Muscle layer of colon (tissue), 2 donors: ENCODE measurements around the gene TOP3A.

Source experiments
- H3K27ac ChIP-seq: one replicate; pipeline ENCODE4 v1.7.0; 2013; ENCODE audit warnings: low read depth, mild to moderate bottlenecking, low read length, moderate library complexity
- H3K27me3 ChIP-seq, 2 donors: one replicate each; pipeline ENCODE4 v1.7.0; 2013; ENCODE audit warnings: low read length in 2 of 2, mild to moderate bottlenecking in 2 of 2; ENCODE audit not compliant: insufficient read depth in 2 of 2, control insufficient read depth in 1 of 2
- H3K36me3 ChIP-seq: one replicate; pipeline ENCODE4 v1.7.0; 2013; ENCODE audit warnings: mild to moderate bottlenecking, low read length; ENCODE audit not compliant: insufficient read depth
- H3K4me1 ChIP-seq: one replicate; pipeline ENCODE4 v1.7.0; 2013; ENCODE audit warnings: mild to moderate bottlenecking, low read length; ENCODE audit not compliant: insufficient read depth
- H3K4me3 ChIP-seq, 2 donors: one replicate each; pipeline ENCODE4 v1.7.0; 2013; ENCODE audit warnings: low read length in 2 of 2, low read depth in 1 of 2, mild to moderate bottlenecking in 1 of 2, moderate library complexity in 1 of 2
- H3K9ac ChIP-seq: one replicate; pipeline ENCODE4 v1.7.0; 2013; ENCODE audit warnings: low read length
- H3K9me3 ChIP-seq: one replicate; pipeline ENCODE4 v1.7.0; 2013; ENCODE audit warnings: mild to moderate bottlenecking, low read length
- donor health status: abdominal sarcoma.
- donor health status: Adenocarcinoma of cecum.

The TOP3A gene

GRCh38 chr17:18267927-18268711, 46.7 kb downstream of the TOP3A start:
- Histone ChIP-seq H3K27me3 (no peaks in the 10 kb centered on the region), H3K36me3 (peaks cover 24% of the 10 kb centered on the region), H3K9ac (no peak overlapping the region), H3K9me3 (no peaks in the 10 kb centered on the region), H3K4me3 (no peak overlapping the region), H3K4me1 (no peaks in the 10 kb centered on the region), H3K27ac (no peak overlapping the region)

DNA sequence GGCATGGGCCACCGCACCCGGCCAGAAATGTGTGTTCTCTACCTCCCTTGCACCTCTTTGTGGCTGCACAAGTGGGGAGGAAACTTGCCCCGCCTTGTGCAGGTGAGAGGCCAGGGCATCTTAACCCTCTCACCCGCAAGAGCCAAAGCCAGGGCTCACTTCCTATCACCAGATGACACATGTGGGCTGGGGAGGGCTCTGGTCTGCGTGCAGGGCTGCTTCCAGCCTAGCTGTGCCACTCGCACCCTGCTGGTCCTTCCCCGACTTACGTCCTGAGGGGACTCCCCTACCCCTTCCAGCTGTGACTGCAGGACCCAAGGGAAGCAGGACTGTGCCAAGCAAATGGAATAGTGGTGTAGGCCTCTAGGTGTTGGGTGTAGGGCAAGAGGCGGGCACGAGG, 47.4 kb downstream of the TOP3A start:
- Histone ChIP-seq H3K36me3 (peaks cover 28% of the 10 kb centered on the region), H3K27me3 (no peaks in the 10 kb centered on the region), H3K27ac (no peak overlapping the region), H3K9ac (no peak overlapping the region), H3K4me1 (peaks cover 2% of the 10 kb centered on the region), H3K9me3 (no peaks in the 10 kb centered on the region), H3K4me3 (no peak overlapping the region)

DNA sequence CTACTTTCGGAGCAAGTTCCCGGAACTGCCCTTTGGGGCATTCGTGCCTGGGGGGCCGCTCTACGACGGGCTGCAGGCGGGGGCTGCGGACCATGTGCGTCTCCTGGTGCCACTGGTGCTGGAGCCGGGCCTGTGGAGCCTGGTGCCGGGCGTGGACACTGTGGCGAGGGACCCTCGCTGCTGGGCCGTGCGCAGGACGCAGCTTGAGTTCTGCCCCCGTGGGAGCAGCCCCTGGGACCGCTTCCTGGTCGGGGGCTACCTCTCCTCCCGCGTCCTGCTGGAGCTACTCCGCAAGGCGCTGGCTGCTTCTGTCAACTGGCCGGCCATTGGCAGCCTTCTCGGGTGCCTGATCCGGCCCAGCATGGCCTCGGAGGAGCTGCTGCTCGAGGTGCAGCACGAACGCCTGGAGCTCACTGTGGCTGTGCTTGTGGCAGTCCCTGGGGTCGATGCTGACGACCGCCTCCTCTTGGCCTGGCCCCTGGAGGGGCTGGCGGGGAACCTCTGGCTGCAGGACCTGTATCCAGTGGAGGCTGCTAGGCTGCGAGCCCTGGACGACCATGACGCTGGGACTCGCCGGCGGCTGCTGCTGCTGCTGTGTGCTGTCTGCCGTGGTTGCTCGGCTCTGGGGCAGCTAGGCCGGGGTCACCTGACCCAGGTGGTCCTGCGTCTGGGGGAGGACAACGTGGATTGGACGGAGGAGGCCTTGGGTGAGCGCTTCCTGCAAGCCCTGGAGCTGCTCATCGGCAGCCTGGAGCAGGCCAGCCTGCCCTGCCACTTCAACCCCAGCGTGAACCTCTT, 50.7 kb downstream of the TOP3A start:
- Histone ChIP-seq H3K4me1 (peaks cover 22% of the 10 kb centered on the region), H3K9ac (no peak overlapping the region), H3K9me3 (no peaks in the 10 kb centered on the region)

DNA sequence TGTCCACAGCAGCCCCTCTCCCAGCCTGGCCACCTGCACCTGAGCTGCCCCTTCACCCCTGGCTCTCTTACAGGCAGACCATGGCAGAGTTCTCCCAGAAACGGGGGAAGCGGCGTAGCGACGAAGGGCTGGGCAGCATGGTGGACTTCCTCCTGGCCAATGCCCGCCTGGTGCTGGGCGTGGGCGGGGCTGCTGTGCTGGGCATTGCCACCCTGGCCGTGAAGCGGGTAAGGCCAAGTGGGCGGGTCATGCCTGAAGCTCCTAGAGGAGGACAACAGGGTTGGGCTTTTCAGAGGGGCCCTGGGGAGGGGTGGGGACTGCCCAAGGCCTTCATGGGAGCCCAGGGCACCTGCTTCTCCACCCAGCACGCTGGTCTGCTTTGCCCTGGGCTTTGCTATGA, 52.2 kb downstream of the TOP3A start:
- no peaks in the 10 kb centered on the region for H3K9me3 ChIP-seq
- peaks cover 28% of the 10 kb centered on the region for H3K36me3 ChIP-seq
- H3K4me1 ChIP-seq = peaks cover 23% of the 10 kb centered on the region
- H3K4me3 ChIP-seq = no peak overlapping the region
- no peak overlapping the region for H3K9ac ChIP-seq
- H3K27me3 ChIP-seq = no peaks in the 10 kb centered on the region
- no peak overlapping the region for H3K27ac ChIP-seq

More for the DNA sequence above, 50.7 kb downstream of the TOP3A start:
- Histone ChIP-seq H3K36me3 (peaks cover 28% of the 10 kb centered on the region), H3K4me3 (no peak overlapping the region), H3K27me3 (no peaks in the 10 kb centered on the region), H3K27ac (no peak overlapping the region)

- Histone ChIP-seq H3K4me3 (peak overlapping the region in 1 of 2 donors; percentile 91), H3K9me3 (no peaks in the 10 kb centered on the region), H3K27me3 (no peaks in the 10 kb centered on the region), H3K36me3 (peaks cover 28% of the 10 kb centered on the region), H3K4me1 (peaks cover 28% of the 10 kb centered on the region), H3K9ac (peak overlapping the region; percentile 95), H3K27ac (no peak overlapping the region)
Measured at GRCh38 chr17:18262111-18262510, 52.7 kb downstream of the TOP3A start.

DNA sequence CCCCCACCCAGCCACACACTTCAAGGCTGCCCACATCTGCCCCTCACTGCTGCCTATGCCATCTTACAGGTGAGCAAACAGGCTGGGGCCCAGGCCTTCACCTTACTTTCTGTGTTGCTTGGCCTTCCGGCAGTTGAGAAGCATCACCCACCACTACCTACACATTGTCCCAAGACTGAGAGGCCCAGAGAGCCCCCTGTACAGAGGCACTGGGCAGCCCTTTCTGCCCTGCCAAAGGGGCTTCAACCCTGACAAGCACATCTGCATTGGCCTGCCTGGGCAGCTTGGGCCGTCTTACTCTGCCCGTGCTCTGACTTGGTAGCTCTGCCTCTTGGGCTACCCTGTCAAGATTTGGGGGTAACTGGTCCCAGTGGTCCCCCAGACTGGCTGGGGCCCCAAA, 53.1 kb downstream of the TOP3A start:
- Histone ChIP-seq H3K9ac (peak overlapping the region; percentile 95), H3K4me3 (peak overlapping the region; percentile 77 to 91), H3K9me3 (no peaks in the 10 kb centered on the region), H3K36me3 (peaks cover 29% of the 10 kb centered on the region), H3K27me3 (no peaks in the 10 kb centered on the region), H3K27ac (peak overlapping the region; percentile 84), H3K4me1 (peaks cover 32% of the 10 kb centered on the region)

- Histone ChIP-seq H3K9ac (peak overlapping the region; percentile 95), H3K27me3 (no peaks in the 10 kb centered on the region), H3K27ac (peak overlapping the region; percentile 84), H3K9me3 (no peaks in the 10 kb centered on the region), H3K4me3 (peak overlapping the region; percentile 77 to 91), H3K4me1 (peaks cover 36% of the 10 kb centered on the region), H3K36me3 (peaks cover 35% of the 10 kb centered on the region)
Measured at GRCh38 chr17:18261146-18261515, 53.7 kb downstream of the TOP3A start.

DNA sequence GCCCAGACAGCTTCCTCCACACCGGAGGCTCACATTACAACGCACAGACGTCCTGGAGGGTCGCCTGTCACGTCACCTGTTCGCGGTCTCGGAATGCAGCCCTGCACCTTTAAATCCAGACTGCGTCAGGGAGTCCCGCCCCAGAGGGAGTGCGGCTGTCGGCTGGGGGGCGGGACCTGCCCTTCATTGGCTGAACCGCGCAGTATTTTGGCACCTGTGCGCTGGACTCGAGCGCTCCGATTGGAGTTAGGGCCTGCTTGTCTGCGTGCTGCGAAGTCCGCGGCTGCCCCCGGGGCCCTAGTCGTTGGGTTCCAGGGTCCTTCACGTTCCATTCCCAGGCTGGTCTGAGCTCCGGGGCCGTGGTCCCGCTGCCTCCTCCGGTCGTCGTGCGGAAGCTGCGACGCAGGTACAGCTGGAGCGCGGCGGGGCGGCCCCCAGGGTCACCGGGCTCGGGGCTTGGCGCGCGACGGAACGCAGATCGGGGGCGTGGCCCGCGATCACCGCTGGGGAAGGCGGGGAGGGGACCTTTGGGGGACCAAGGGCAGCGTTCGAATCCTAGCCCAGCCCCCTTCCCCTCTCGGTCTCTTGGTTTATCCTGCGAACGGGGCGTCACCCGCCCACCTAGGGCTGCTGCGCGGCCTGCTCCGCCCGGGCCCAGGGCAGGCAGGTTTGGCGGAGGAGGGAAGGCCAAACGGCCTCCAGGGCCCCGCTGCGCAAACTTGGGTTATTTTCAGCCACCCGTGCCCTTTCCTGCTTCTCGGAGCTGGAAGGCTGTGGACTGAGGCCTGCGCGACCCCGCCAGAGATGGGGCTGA, 54.3 kb downstream of the TOP3A start, which contains the start of gene MIEF2:
Gene MIEF2 (plus strand): TSS at position 331 of the 814 bp plus-strand sequence. CDS start 2,059 bp downstream, outside the sequence.
- Histone ChIP-seq H3K36me3 (peaks cover 37% of the 10 kb centered on the region), H3K4me1 (peaks cover 36% of the 10 kb centered on the region), H3K9me3 (no peaks in the 10 kb centered on the region), H3K4me3 (peak within 1 kb of the TSS; percentile 77 to 91), H3K27me3 (no peaks in the 10 kb centered on the region), H3K9ac (peak within 1 kb of the TSS; percentile 95), H3K27ac (peak within 1 kb of the TSS; percentile 84)

- peak overlapping the region; percentile 84 for H3K27ac ChIP-seq
- no peaks in the 10 kb centered on the region for H3K27me3 ChIP-seq
- H3K9ac ChIP-seq = peak overlapping the region; percentile 21
- H3K9me3 ChIP-seq = no peaks in the 10 kb centered on the region
- peaks cover 37% of the 10 kb centered on the region for H3K36me3 ChIP-seq
- H3K4me3 ChIP-seq = peak overlapping the region in 1 of 2 donors; percentile 91
- H3K4me1 ChIP-seq = peaks cover 36% of the 10 kb centered on the region
Measured at GRCh38 chr17:18259621-18260331, 55.0 kb downstream of the TOP3A start.

DNA sequence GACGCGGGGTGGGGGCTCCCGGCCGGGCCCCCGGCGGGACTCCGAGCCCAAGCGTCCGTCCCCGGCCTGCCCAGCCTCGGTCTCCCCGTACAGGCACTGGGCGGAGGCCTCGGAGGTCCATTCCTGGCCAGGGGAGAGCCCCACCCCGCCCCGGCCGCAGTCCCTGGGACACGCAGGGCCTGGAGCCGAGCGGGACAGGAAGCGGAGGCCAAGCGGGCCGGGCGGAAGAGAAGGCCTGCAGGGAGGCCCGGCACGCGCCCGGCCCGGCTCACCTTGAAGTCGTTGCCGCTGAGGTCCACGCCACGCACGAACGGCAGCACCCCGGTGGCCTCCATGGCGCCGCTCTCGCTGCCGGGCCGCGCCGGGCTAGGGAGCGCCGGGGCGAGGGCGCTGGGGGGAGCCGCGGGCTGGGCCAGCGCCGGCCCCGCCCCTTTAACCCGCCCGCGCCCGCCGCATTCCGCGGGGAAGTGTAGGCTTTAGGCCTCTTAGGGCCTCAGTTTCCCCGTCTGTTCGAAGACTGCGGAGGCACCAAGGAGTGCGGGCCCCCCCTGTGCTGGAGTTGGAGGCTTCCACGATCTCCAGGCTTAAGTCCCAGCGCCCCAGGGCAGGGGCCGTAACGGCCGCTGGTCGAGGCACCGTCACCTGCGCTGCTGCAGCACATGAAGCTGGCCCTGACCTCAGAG, 56.3 kb downstream of the TOP3A start, which contains the start of gene FLII:
Gene FLII (minus strand): TSS at position 383 of the 683 bp plus-strand sequence. CDS start 48 bp downstream, at position 335.
- Histone ChIP-seq H3K4me3 (peak within 1 kb of the TSS; percentile 72 to 96), H3K9ac (peak within 1 kb of the TSS; percentile 82), H3K27ac (peak within 1 kb of the TSS; percentile 87), H3K27me3 (no peaks in the 10 kb centered on the region), H3K36me3 (peaks cover 40% of the 10 kb centered on the region), H3K9me3 (no peaks in the 10 kb centered on the region), H3K4me1 (peaks cover 36% of the 10 kb centered on the region)
